Activated T-helper 2 cell treated with anti-CD3 and anti-CD28 coated beads, Interferon-gamma antibody, Interleukin-2, Interleukin-4, amounts not matched to agents 10 μg/mL and 5 μg/mL and 100 μg/mL, durations not matched to agents 14 hours and 24 hours and 36 hours (primary cell): ENCODE measurements around the gene IL19. TPM values are rescaled to one million over a fixed set of nuclear protein-coding genes. Genes with fewer than 3 reads are reported as not detected.
A peak's percentile ranks its signal among the peaks of the same experiment; 100 is the strongest.

Experiments
- DNase-seq: peaks from one replicate; pipeline ENCODE4 v3.0.0; 2021; ENCODE audit warnings: low spot score
- H3K27ac Mint-ChIP-seq: one replicate; pipeline ENCODE4 v1.8.0; 2021; ENCODE audit warnings: mixed read lengths
- H3K27me3 Mint-ChIP-seq: one replicate; pipeline ENCODE4 v1.8.0; 2021; ENCODE audit warnings: low read depth, mixed read lengths
- H3K36me3 Mint-ChIP-seq: one replicate; pipeline ENCODE4 v1.8.0; 2021; ENCODE audit warnings: low read depth, mixed read lengths
- H3K4me1 Mint-ChIP-seq: one replicate; pipeline ENCODE4 v1.8.0; 2021; ENCODE audit warnings: low read depth, mixed read lengths
- H3K4me3 Mint-ChIP-seq: one replicate; pipeline ENCODE4 v1.8.0; 2021; ENCODE audit warnings: low read depth, mild to moderate bottlenecking, moderate library complexity, mixed read lengths
- H3K9me3 Mint-ChIP-seq: one replicate; pipeline ENCODE4 v1.8.0; 2021; ENCODE audit warnings: mixed read lengths
- intact Hi-C: fragments of 100-400 bp; cut with micrococcal nuclease; formaldehyde crosslinking; loops from one replicate; pipeline ENCODE4 v1.15.1; 2023
- total RNA-seq: library from RNA; stranded (reverse); gene quantifications from 2 replicates; pipeline ENCODE4 v1.2.3, GENCODE V29; 2022

The IL19 gene
- total RNA-seq, 1 donor from 2014 or later = not detected

GRCh38 chr1:206800891-206801290 is 30.3 kb downstream of the IL19 start:
- Mint-ChIP-seq H3K27me3 (peaks cover 11% of the 10 kb centered on the region), H3K27ac (no peak overlapping the region), H3K4me1 (peaks cover 69% of the 10 kb centered on the region), H3K9me3 (no peaks in the 10 kb centered on the region), H3K4me3 (no peak overlapping the region), H3K36me3 (no peaks in the 10 kb centered on the region)
- intact Hi-C loops = loop anchor here (10.0 kb wide), 1 partner anchor 326 kb away; the partner anchor contains the start of gene IKBKE
- DNase-seq = no peak

- intact Hi-C loops = loop anchor here (10.0 kb wide), 1 partner anchor 327 kb away; the partner anchor contains the start of gene IKBKE
- Mint-ChIP-seq H3K9me3 (no peaks in the 10 kb centered on the region), H3K4me3 (no peak overlapping the region), H3K36me3 (no peaks in the 10 kb centered on the region), H3K4me1 (peaks cover 73% of the 10 kb centered on the region), H3K27ac (peak overlapping the region; percentile 4), H3K27me3 (peaks cover 11% of the 10 kb centered on the region)
- no peak for DNase-seq
Measured at GRCh38 chr1:206801467-206801866, 30.9 kb downstream of the IL19 start.

GRCh38 chr1:206802401-206802800 is 31.8 kb downstream of the IL19 start:
- no peak overlapping the region for H3K4me3 Mint-ChIP-seq
- peaks cover 82% of the 10 kb centered on the region for H3K4me1 Mint-ChIP-seq

GRCh38 chr1:206803221-206803730 is 32.7 kb downstream of the IL19 start:
- peak; percentile 81 for DNase-seq
- peak overlapping the region; percentile 81 for H3K27ac Mint-ChIP-seq
- peaks cover 14% of the 10 kb centered on the region for H3K27me3 Mint-ChIP-seq
- no peaks in the 10 kb centered on the region for H3K36me3 Mint-ChIP-seq
- intact Hi-C loops = loop anchor here (1.0 to 10.0 kb wide), 7 partner anchors 9 to 328 kb away; partner anchors contain the start of gene IKBKE
- H3K4me1 Mint-ChIP-seq = peaks cover 77% of the 10 kb centered on the region
- no peak overlapping the region for H3K4me3 Mint-ChIP-seq
- H3K9me3 Mint-ChIP-seq = no peaks in the 10 kb centered on the region

More at GRCh38 chr1:206802401-206802800, 31.8 kb downstream of the IL19 start:
- Mint-ChIP-seq H3K36me3 (no peaks in the 10 kb centered on the region), H3K9me3 (no peaks in the 10 kb centered on the region), H3K27me3 (peaks cover 13% of the 10 kb centered on the region), H3K27ac (peak overlapping the region; percentile 77)
- DNase-seq = no peak
- intact Hi-C loops = loop anchor here (10.0 kb wide), 1 partner anchor 328 kb away; the partner anchor contains the start of gene IKBKE

- H3K9me3 Mint-ChIP-seq = no peaks in the 10 kb centered on the region
- peaks cover 12% of the 10 kb centered on the region for H3K27me3 Mint-ChIP-seq
- no peaks in the 10 kb centered on the region for H3K36me3 Mint-ChIP-seq
- H3K4me3 Mint-ChIP-seq = no peak overlapping the region
- peaks cover 76% of the 10 kb centered on the region for H3K4me1 Mint-ChIP-seq
- DNase-seq = no peak
- intact Hi-C loops = loop anchor here (10.0 kb wide), 1 partner anchor 329 kb away; the partner anchor contains the start of gene IKBKE
- peak overlapping the region; percentile 81 for H3K27ac Mint-ChIP-seq
Measured at GRCh38 chr1:206804156-206804737, 33.7 kb downstream of the IL19 start.

GRCh38 chr1:206805357-206805756 is 34.8 kb downstream of the IL19 start:
- no peaks in the 10 kb centered on the region for H3K36me3 Mint-ChIP-seq
- no peak for DNase-seq
- peaks cover 75% of the 10 kb centered on the region for H3K4me1 Mint-ChIP-seq
- peaks cover 10% of the 10 kb centered on the region for H3K27me3 Mint-ChIP-seq
- H3K9me3 Mint-ChIP-seq = no peaks in the 10 kb centered on the region
- H3K27ac Mint-ChIP-seq = peak overlapping the region; percentile 34
- H3K4me3 Mint-ChIP-seq = no peak overlapping the region
- intact Hi-C loops = loop anchor here (10.0 kb wide), 1 partner anchor 331 kb away; the partner anchor contains the start of gene IKBKE

- Mint-ChIP-seq H3K27ac (no peak overlapping the region), H3K4me1 (peaks cover 48% of the 10 kb centered on the region), H3K9me3 (peaks cover 25% of the 10 kb centered on the region)
Measured at GRCh38 chr1:206808615-206809014, 38.0 kb downstream of the IL19 start.

GRCh38 chr1:206809504-206810084 is 39.0 kb downstream of the IL19 start:
- peaks cover 24% of the 10 kb centered on the region for H3K36me3 Mint-ChIP-seq
- intact Hi-C loops = loop anchor here (1.0 to 10.0 kb wide), 4 partner anchors 83 to 335 kb away; partner anchors contain the start of genes DYRK3 and IKBKE
- H3K4me3 Mint-ChIP-seq = no peak overlapping the region
- peaks cover 31% of the 10 kb centered on the region for H3K9me3 Mint-ChIP-seq
- H3K27me3 Mint-ChIP-seq = peaks cover 3% of the 10 kb centered on the region
- DNase-seq = no peak
- peaks cover 43% of the 10 kb centered on the region for H3K4me1 Mint-ChIP-seq
- no peak overlapping the region for H3K27ac Mint-ChIP-seq

More at GRCh38 chr1:206808615-206809014, 38.0 kb downstream of the IL19 start:
- peak; percentile 47 for DNase-seq
- Mint-ChIP-seq H3K27me3 (peaks cover 3% of the 10 kb centered on the region), H3K4me3 (no peak overlapping the region), H3K36me3 (peaks cover 16% of the 10 kb centered on the region)
- intact Hi-C loops = loop anchor here (1.0 to 10.0 kb wide), 5 partner anchors 74 to 334 kb away; partner anchors contain the start of genes DYRK3 and IKBKE

- Mint-ChIP-seq H3K9me3 (peaks cover 39% of the 10 kb centered on the region), H3K4me3 (no peak overlapping the region), H3K27me3 (no peaks in the 10 kb centered on the region), H3K4me1 (peaks cover 42% of the 10 kb centered on the region), H3K36me3 (peaks cover 34% of the 10 kb centered on the region), H3K27ac (no peak overlapping the region)
- DNase-seq = no peak
- intact Hi-C loops = no loop called here
Measured at GRCh38 chr1:206812471-206812870, 41.9 kb downstream of the IL19 start.

- intact Hi-C loops = no loop called here
- Mint-ChIP-seq H3K4me3 (no peak overlapping the region), H3K9me3 (peaks cover 39% of the 10 kb centered on the region), H3K27ac (no peak overlapping the region), H3K4me1 (peaks cover 38% of the 10 kb centered on the region), H3K36me3 (peaks cover 34% of the 10 kb centered on the region), H3K27me3 (no peaks in the 10 kb centered on the region)
- DNase-seq = no peak
Measured at GRCh38 chr1:206814716-206815341, 44.3 kb downstream of the IL19 start.

GRCh38 chr1:206816390-206817287 is 46.1 kb downstream of the IL19 start:
- no peaks in the 10 kb centered on the region for H3K27me3 Mint-ChIP-seq

GRCh38 chr1:206821493-206821892 is 50.9 kb downstream of the IL19 start:
- Mint-ChIP-seq H3K9me3 (no peaks in the 10 kb centered on the region), H3K27ac (no peak overlapping the region), H3K4me3 (no peak overlapping the region), H3K36me3 (no peaks in the 10 kb centered on the region), H3K27me3 (no peaks in the 10 kb centered on the region), H3K4me1 (peaks cover 34% of the 10 kb centered on the region)
- no peak for DNase-seq
- intact Hi-C loops = loop anchor here (5.0 kb wide), 1 partner anchor 56 kb away; no protein-coding TSS in a partner anchor

More at GRCh38 chr1:206816390-206817287, 46.1 kb downstream of the IL19 start:
- peak; percentile 52 for DNase-seq
- intact Hi-C loops = loop anchor here (1.0 kb wide), 1 partner anchor 13 kb away; no protein-coding TSS in a partner anchor
- no peak overlapping the region for H3K4me3 Mint-ChIP-seq
- peaks cover 31% of the 10 kb centered on the region for H3K36me3 Mint-ChIP-seq
- peaks cover 47% of the 10 kb centered on the region for H3K4me1 Mint-ChIP-seq
- peak overlapping the region; percentile 85 for H3K27ac Mint-ChIP-seq
- H3K9me3 Mint-ChIP-seq = peaks cover 31% of the 10 kb centered on the region
